HepG2 (cell line): ENCODE data around the gene WHAMM. TPM values are rescaled to one million over a fixed set of nuclear protein-coding genes. Genes with fewer than 3 reads are reported as not detected.

ENCODE experiments used
- AKAP8 ChIP-seq: sonication (generic); formaldehyde crosslinking; IDR thresholded peaks from 2 replicates; pipeline ENCODE4 v1.5.1; 2020; ENCODE audit warnings: mild to moderate bottlenecking, missing genetic modification reagents
- CCDC6 ChIP-seq: sonication (generic); formaldehyde crosslinking; IDR thresholded peaks from 2 replicates; pipeline ENCODE4 v1.8.1; 2022; ENCODE audit warnings: mild to moderate bottlenecking, missing genetic modification reagents, moderate library complexity
- CEBPG ChIP-seq: IDR thresholded peaks from 2 replicates; pipeline ENCODE4 v1.6.1; 2016
- HNRNPH1 ChIP-seq: fragments of 200-400 bp; formaldehyde crosslinking; optimal IDR thresholded peaks from 2 replicates; pipeline ENCODE3; 2017; ENCODE audit warnings: mild to moderate bottlenecking, low read depth, low read length
- JUNB ChIP-seq: sonication (generic); formaldehyde crosslinking; IDR thresholded peaks from 2 replicates; pipeline ENCODE4 v1.8.0; 2022; ENCODE audit warnings: missing genetic modification reagents, mild to moderate bottlenecking, borderline replicate concordance
- NFKB2 ChIP-seq: sonication (generic); formaldehyde crosslinking; IDR thresholded peaks from 2 replicates; pipeline ENCODE4 v1.4.0; 2020; ENCODE audit warnings: missing genetic modification reagents, borderline replicate concordance
- NONO ChIP-seq, 2 experiments: fragments of 450-650 bp in 1 of 2; sonication (generic) in 1 of 2; formaldehyde crosslinking in 1 of 2; IDR thresholded peaks in 1 of 2; conservative IDR thresholded peaks in 1 of 2; 2 replicates each; pipeline versions ENCODE4 v1.6.1 to v1.8.0; 2017 to 2022; ENCODE audit warnings: mild to moderate bottlenecking in 1 of 2, missing genetic modification reagents in 1 of 2, moderate library complexity in 1 of 2
- NR1H2 ChIP-seq: sonication (generic); formaldehyde crosslinking; IDR thresholded peaks from 2 replicates; pipeline ENCODE4 v1.8.1; 2022; ENCODE audit warnings: low read depth, missing genetic modification reagents, borderline replicate concordance
- PAX8 ChIP-seq: sonication (generic); formaldehyde crosslinking; IDR thresholded peaks from 2 replicates; pipeline ENCODE4 v1.8.0; 2022; ENCODE audit warnings: mild to moderate bottlenecking, missing genetic modification reagents, borderline replicate concordance
- PHF8 ChIP-seq: sonication (generic); formaldehyde crosslinking; IDR thresholded peaks from 2 replicates; pipeline ENCODE4 v1.5.0; 2020; ENCODE audit warnings: missing genetic modification reagents
- RFX1 ChIP-seq: fragments of 450-650 bp; IDR thresholded peaks from 2 replicates; pipeline ENCODE4 v1.6.1; 2017
- ZNF282 ChIP-seq: fragments of 450-650 bp; IDR thresholded peaks from 2 replicates; pipeline ENCODE4 v1.6.1; 2018; ENCODE audit not compliant: partially characterized antibody
- ZNF446 ChIP-seq: sonication (generic); formaldehyde crosslinking; IDR thresholded peaks from 2 replicates; pipeline ENCODE4 v1.5.0; 2020; ENCODE audit warnings: mild to moderate bottlenecking, missing genetic modification reagents
- polyA plus RNA-seq, 8 experiments: library from polyadenylated mRNA; depleted of rRNA in 3 of 8; stranded (reverse) in 7 of 8; unstranded in 1 of 8; fragments of >200 nt; fragmentation: Illumina TruSeq in 4 of 8; extraction: Trizol in 4 of 8; gene quantifications; 2 replicates each; pipeline versions ENCODE4 v1.2.1 to v1.2.3, GENCODE V29; 2011 to 2016; ENCODE audit warnings: low read depth in 4 of 8, missing spikeins in 1 of 8, mixed read lengths in 1 of 8; ENCODE audit not compliant: insufficient read depth in 1 of 8
- total RNA-seq, 5 experiments: library from RNA; depleted of rRNA; stranded (reverse); fragments of >200 nt; fragmentation: Illumina TruSeq; extraction: Trizol; gene quantifications; 2 replicates each; pipeline ENCODE4 v1.2.3, GENCODE V29; 2016; ENCODE audit warnings: low read depth in 1 of 5
- TF ChIP-seq, protein P1 (sequence below): sonication (generic); formaldehyde crosslinking; IDR thresholded peaks from 2 replicates; pipeline ENCODE4 v1.4.0; 2020; ENCODE audit warnings: missing genetic modification reagents, mild to moderate bottlenecking, borderline replicate concordance
- TF ChIP-seq, protein P2 (sequence below): sonication (generic); formaldehyde crosslinking; IDR thresholded peaks from 2 replicates; pipeline ENCODE4 v1.4.0; 2020; ENCODE audit warnings: low read depth, mild to moderate bottlenecking, missing genetic modification reagents
- TF ChIP-seq, protein P3 (sequence below): sonication (generic); formaldehyde crosslinking; IDR thresholded peaks from 2 replicates; pipeline ENCODE4 v1.5.0; 2020; ENCODE audit warnings: mild to moderate bottlenecking, missing genetic modification reagents, borderline replicate concordance

WHAMM gene
- total and polyA plus RNA-seq, 2 of the 13 experiments (the other 11 are each of a cell fraction or from before 2014, with no cell fraction given) = 2.9 to 3.0 TPM

DNA sequence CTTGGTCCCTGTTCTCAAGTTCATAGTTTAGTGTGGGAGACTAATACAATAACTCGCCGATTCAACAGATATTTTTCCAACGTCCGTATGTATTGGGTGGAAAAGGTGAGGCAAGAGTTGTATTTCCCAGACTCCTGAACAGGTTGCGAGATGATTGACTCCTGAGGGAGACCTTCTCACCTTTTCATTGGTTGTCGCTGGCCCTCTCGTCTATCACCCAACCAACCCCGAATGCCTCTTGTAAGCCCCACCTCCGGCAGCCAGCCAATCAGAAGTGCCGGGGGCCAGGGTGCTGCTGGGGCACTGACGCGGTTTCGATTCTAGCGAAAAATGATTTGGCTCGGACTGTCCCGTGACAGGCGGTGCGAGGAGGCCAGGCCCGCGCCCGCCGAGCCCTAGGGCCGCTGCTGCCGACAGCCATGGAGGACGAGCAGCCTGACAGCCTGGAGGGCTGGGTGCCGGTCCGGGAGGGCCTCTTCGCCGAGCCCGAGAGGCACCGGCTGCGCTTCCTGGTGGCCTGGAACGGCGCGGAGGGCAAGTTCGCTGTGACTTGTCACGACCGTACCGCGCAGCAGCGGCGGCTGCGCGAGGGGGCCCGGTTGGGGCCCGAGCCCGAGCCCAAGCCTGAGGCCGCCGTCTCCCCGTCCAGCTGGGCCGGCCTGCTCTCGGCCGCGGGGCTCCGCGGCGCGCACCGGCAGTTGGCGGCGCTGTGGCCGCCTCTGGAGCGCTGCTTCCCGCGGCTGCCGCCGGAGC, at the start of gene WHAMM (continued):
- TF ChIP-seq PAX8 (CRISPR knock-in tag) (0 out of 2 replicates have a peak, but pooled peaks have one; percentile 30), CCDC6 (CRISPR knock-in tag) (no peak), HNRNPH1 (no peak), NR1H2 (no peak), JUNB (CRISPR knock-in tag) (no peak), PHF8 (peak; percentile 96), AKAP8 (CRISPR knock-in tag) (no peak; the same call in 1 of the 2 replicates), ZNF446 (CRISPR knock-in tag) (no peak), NONO (IDR thresholded peaks at IDR 0.05) (no peak), NONO (CRISPR knock-in tag; conservative IDR thresholded peaks at IDR 0.05) (no peak), CEBPG (CRISPR knock-in tag) (peak; percentile 79), NFKB2 (CRISPR knock-in tag) (peak; percentile 82; the same call in 1 of the 2 replicates), RFX1 (no peak), ZNF282 (no peak)
- TF ChIP-seq, protein P1, sequence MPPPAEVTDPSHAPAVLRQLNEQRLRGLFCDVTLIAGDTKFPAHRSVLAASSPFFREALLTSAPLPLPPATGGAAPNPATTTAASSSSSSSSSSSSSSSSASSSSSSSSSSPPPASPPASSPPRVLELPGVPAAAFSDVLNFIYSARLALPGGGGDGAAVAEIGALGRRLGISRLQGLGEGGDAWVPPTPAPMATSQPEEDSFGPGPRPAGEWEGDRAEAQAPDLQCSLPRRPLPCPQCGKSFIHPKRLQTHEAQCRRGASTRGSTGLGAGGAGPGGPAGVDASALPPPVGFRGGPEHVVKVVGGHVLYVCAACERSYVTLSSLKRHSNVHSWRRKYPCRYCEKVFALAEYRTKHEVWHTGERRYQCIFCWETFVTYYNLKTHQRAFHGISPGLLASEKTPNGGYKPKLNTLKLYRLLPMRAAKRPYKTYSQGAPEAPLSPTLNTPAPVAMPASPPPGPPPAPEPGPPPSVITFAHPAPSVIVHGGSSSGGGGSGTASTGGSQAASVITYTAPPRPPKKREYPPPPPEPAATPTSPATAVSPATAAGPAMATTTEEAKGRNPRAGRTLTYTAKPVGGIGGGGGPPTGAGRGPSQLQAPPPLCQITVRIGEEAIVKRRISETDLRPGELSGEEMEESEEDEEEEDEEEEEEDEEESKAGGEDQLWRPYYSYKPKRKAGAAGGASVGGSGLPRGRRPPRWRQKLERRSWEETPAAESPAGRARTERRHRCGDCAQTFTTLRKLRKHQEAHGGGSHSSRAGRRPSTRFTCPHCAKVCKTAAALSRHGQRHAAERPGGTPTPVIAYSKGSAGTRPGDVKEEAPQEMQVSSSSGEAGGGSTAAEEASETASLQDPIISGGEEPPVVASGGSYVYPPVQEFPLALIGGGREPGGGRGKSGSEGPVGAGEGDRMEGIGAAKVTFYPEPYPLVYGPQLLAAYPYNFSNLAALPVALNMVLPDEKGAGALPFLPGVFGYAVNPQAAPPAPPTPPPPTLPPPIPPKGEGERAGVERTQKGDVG (CRISPR knock-in tag) = no peak
- TF ChIP-seq, protein P2, sequence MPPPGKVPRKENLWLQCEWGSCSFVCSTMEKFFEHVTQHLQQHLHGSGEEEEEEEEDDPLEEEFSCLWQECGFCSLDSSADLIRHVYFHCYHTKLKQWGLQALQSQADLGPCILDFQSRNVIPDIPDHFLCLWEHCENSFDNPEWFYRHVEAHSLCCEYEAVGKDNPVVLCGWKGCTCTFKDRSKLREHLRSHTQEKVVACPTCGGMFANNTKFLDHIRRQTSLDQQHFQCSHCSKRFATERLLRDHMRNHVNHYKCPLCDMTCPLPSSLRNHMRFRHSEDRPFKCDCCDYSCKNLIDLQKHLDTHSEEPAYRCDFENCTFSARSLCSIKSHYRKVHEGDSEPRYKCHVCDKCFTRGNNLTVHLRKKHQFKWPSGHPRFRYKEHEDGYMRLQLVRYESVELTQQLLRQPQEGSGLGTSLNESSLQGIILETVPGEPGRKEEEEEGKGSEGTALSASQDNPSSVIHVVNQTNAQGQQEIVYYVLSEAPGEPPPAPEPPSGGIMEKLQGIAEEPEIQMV (CRISPR knock-in tag) = peak; percentile 77; the same call in 1 of the 2 replicates
- TF ChIP-seq, protein P3, sequence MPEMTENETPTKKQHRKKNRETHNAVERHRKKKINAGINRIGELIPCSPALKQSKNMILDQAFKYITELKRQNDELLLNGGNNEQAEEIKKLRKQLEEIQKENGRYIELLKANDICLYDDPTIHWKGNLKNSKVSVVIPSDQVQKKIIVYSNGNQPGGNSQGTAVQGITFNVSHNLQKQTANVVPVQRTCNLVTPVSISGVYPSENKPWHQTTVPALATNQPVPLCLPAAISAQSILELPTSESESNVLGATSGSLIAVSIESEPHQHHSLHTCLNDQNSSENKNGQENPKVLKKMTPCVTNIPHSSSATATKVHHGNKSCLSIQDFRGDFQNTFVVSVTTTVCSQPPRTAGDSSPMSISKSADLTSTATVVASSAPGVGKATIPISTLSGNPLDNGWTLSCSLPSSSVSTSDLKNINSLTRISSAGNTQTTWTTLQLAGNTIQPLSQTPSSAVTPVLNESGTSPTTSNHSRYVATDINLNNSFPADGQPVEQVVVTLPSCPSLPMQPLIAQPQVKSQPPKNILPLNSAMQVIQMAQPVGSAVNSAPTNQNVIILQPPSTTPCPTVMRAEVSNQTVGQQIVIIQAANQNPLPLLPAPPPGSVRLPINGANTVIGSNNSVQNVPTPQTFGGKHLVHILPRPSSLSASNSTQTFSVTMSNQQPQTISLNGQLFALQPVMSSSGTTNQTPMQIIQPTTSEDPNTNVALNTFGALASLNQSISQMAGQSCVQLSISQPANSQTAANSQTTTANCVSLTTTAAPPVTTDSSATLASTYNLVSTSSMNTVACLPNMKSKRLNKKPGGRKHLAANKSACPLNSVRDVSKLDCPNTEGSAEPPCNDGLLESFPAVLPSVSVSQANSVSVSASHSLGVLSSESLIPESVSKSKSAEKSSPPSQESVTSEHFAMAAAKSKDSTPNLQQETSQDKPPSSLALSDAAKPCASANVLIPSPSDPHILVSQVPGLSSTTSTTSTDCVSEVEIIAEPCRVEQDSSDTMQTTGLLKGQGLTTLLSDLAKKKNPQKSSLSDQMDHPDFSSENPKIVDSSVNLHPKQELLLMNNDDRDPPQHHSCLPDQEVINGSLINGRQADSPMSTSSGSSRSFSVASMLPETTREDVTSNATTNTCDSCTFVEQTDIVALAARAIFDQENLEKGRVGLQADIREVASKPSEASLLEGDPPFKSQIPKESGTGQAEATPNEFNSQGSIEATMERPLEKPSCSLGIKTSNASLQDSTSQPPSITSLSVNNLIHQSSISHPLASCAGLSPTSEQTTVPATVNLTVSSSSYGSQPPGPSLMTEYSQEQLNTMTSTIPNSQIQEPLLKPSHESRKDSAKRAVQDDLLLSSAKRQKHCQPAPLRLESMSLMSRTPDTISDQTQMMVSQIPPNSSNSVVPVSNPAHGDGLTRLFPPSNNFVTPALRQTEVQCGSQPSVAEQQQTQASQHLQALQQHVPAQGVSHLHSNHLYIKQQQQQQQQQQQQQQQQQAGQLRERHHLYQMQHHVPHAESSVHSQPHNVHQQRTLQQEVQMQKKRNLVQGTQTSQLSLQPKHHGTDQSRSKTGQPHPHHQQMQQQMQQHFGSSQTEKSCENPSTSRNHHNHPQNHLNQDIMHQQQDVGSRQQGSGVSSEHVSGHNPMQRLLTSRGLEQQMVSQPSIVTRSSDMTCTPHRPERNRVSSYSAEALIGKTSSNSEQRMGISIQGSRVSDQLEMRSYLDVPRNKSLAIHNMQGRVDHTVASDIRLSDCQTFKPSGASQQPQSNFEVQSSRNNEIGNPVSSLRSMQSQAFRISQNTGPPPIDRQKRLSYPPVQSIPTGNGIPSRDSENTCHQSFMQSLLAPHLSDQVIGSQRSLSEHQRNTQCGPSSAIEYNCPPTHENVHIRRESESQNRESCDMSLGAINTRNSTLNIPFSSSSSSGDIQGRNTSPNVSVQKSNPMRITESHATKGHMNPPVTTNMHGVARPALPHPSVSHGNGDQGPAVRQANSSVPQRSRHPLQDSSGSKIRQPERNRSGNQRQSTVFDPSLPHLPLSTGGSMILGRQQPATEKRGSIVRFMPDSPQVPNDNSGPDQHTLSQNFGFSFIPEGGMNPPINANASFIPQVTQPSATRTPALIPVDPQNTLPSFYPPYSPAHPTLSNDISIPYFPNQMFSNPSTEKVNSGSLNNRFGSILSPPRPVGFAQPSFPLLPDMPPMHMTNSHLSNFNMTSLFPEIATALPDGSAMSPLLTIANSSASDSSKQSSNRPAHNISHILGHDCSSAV (CRISPR knock-in tag) = no peak
